ENCODE results near the gene RPRD1B.

Gene RPRD1B

DNA sequence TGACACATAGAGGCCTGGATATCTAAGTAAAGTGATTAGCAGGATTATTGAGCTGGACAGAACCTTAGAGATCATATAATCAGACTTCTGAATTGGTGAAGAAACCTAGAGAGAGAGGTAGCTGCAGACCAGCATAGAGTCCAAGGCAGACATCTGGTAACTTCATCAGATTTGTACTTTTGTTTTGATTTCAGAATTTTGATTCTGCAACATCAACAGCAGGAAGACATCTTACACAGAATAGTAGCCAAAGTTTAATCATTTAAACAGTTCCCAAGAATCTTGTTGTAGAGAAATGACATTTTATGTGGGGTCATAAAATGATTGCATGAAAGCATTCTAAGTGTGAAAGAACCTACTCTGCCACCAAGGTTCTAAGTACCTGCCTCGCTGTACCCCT lies 39.4 kb downstream of the RPRD1B start:
- DNase-seq (ENCODE audit: low read depth in 1 of 2, low spot score in 1 of 2): no peak

DNA sequence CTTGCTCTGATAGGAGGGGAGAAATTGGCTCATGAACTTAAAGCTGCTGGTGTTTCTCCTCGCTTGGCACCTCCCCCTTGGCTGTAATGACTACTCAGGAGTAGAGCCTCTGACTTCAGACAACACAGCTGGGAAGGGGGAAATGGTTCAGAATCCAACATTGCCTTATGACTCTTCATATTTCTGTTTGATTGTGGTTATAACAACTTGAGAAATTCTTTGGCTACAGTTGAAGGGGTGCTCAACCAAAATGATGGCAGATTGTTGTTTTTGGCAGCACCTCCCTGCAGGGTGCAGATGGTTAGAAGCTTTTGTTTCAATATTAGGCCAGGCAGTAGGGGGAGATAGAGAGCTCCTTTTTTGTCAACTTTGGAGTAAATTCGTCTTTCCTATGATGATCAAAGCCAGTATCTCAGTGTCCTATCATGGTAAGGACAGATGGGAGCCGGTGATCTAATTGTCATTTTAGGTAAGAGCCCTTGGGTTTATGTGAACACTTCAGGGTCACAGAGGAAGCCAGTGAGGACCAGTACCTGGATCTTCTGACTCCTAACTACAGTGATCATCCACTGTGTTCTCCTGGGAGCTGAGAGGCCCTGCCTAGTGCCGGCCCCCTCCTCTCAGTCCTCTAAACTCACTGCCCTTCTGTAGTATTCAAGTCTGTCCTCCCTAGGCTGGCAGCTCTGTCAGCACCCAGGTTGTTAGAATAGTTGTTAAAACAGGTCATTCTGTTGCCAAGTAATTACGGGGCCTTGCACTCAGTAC lies 39.9 kb downstream of the RPRD1B start:
- no peak for DNase-seq (ENCODE audit: low read depth in 1 of 2, low spot score in 1 of 2)

DNA sequence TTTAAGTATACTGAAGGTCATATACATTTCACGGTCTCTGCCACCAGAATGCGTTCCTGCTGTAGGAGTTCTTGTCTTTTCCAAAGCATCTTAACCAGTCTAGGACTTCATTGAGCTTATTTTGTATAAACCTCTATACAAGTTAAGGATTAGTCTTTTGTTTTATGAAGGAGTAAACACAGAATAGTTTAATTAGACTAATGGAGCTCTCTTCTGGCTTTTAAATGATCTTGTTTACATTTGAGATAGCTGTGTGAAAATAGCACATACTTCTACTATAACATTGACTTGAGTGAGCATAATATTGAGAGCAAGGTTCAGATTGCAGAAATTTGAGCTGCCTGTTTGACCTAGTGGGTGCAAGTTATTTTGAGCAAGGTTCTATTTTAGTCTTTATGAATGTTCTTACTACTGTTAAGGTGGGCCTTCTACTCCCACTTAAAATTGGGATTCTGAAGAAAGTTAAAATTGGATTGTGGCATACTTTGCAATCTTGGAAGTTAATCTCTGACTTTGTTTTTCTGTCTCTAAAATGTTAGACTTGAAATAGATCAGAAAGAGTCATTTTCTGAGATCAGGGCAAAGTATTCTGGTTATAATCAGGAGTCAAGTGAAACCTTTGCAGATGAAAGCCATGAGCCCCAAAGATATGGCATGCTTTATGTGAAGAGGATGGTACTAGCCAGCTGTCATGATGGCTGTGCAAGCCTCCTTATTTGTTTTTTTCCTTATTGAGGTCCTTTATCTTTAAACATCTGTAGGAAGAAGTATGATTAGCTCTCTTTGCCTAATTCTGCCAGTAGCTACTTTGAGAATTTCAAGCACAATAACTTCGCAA lies 41.8 kb downstream of the RPRD1B start:
- no peak for DNase-seq (ENCODE audit: low read depth in 1 of 2, low spot score in 1 of 2)

DNA sequence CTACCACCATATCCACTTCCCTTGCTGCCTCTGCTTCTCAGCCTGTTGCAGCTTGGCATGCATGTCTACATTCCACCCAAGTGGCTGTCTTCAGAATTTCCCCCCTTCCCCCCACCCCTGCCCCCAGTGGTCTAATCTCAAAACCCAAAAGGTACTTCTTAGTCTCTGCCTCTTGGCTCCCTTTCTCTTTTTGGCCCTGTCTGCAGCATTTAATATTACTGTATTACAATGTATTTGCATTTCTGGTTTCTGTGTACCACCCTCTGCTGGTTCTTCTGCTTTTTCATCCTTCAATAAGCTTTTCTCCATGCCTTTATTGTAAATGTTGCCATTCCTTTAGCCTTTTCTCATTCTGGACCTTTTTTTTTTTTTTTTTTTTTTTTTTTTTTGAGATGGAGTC lies 43.0 kb downstream of the RPRD1B start:
- no peak for DNase-seq (ENCODE audit: low read depth in 1 of 2, low spot score in 1 of 2)

DNA sequence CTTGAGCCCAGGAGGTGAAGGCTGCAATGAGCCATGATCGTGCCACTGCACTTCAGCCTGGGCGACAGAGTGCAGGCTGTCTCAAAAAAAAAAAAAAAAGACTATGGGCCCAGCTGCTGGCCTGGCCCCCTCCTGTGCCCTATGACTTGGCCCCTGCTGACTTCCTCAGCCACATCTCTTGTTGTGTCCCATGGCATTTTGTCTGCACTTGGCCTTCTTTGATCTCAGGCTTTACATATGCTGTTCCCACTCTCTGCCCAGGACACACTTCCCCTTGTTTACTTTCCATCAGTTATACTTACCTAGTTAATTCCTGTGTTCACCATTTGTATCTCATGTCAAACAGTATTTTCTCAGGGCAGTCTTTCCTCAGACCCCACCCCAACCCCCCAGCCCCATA lies 44.5 kb downstream of the RPRD1B start:
- DNase-seq (ENCODE audit: low read depth in 1 of 2, low spot score in 1 of 2): no peak

DNA sequence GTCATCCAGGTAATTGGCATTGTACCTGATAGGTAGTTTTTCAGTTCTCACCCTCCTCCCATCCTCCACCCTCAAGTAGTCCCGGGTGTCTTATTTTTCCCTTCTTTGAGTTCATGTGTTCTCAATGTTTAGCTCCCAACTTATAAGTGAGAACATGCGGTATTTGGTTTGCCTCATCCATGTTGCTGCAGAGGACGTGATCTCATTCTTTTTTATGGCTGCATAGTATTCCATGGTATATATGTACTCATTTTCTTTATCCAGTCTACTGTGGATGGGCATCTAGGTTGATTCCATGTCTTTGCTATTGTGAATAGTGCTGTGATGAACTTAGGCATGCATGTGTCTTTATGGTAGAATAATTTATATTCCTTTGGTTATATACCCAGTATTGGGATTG lies 45.8 kb downstream of the RPRD1B start:
- DNase-seq (ENCODE audit: low read depth in 1 of 2, low spot score in 1 of 2): no peak

DNA sequence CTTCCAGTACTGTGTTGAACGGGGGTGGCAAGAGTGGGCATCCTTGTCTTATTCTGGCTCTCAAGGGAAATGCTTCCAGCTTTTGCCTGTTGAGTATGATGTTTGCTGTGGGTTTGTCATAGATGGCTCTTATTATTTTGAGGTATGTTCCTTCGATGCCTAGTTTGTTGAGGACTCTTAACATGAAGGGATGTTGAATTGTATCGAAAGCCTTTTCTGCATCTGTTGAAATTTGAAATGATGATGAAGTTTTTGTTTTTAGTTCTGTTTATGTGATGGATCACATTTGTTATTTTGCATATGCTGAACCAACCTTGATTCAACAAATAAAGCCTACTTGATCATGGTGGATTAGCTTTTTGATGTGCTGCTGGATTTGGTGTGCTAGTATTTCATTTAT lies 48.0 kb downstream of the RPRD1B start:
- no peak for DNase-seq (ENCODE audit: low read depth in 1 of 2, low spot score in 1 of 2)

DNA sequence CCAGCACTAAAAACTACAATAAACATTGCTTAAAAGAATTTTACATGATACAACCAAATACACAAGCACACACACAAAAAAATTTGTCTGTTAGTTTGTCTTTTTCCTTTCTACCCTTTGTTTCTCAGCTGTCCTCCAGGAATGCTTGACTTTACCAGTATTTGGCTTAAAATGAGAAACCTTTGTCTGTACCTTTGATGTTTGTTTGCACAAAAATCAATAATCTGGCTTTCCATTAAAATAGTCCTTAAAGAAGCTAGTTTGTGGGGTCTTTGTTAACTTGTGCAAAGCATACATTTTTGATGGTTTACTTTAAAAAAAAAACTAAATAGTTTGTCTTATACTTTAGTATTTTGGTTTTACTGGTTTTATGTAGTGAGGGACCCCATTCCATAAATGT lies 49.3 kb downstream of the RPRD1B start:
- no peak for DNase-seq (ENCODE audit: low read depth in 1 of 2, low spot score in 1 of 2)

DNA sequence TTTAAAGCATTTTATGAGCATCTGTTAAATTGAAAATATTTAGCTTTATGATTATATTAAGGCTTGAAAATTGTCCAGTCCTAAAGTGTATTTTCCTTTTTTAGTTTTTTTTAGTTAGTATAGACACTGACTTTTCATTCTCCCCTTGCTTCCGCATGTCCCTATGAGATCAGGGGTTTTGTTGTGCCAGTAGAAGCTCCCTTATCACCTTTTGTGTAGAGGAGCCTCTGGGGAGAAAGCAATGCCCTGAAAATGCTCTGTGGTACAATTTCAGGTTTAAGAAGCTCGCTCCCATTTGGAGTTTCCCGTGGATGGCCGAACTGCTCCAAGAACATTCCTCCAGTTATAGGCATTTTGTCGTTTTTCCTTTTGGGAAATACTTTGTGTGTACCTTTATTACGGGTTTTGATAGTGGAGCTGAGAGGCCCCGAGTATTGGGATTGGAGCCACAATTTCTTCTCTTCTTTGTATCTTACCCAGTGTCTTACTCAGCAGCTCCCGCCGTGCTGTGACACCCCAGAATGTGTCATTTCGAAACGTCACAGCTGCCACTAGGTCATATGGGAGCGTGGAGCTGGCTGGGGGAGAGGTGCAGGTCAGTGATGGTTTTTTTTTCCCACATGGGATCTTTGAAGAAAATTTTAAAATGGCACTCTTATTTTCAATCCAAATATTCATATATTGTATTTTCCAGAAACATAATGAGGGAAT lies 49.9 kb downstream of the RPRD1B start:
- DNase-seq (ENCODE audit: low read depth in 1 of 2, low spot score in 1 of 2): no peak

DNA sequence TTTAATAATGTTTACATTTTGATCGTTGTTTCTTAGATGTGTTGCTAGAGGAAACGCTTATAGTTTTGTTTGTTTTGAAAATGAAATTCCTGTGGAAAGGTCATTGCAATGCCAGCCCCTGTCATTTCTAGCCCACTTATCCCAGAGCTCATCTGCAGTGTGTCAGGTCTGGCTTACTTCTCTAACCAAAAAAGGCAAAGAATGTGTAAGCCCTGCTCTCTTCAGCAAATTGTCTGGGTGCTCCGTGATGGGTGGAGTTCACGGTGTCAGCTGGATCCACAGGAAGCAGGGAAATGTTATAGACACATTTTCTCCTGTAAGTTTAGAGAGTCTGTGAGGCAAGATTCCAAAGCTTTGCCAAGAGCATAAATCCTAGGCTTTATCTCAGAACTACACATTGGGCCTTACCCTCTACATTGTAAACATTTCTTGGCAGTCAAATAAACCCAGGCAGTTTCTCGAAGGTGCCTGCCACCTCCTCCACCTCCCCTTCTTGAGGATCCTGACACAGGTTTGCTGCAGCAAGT lies 50.9 kb downstream of the RPRD1B start:
- DNase-seq (ENCODE audit: low read depth in 1 of 2, low spot score in 1 of 2): no peak

DNA sequence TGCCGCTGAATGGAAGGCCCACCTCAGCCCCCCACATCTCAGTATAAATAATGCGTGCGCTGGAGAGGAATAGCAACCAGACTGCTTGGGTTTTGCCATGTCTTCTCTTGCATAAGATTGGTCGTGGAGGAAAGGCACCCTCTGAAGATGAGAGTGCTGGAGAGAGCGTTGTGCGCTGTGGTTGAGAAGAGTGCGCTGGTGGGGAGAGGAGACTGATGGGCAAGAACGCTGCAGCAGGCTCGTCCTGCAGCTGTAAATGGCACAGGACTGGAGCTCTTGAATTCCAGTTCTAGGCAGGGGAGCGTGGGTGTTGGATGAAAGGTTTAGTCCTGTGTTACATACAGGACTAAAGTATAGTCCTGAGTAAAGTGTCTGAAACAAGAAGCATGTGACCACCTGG lies 51.5 kb downstream of the RPRD1B start:
- DNase-seq (ENCODE audit: low read depth in 1 of 2, low spot score in 1 of 2): no peak

DNA sequence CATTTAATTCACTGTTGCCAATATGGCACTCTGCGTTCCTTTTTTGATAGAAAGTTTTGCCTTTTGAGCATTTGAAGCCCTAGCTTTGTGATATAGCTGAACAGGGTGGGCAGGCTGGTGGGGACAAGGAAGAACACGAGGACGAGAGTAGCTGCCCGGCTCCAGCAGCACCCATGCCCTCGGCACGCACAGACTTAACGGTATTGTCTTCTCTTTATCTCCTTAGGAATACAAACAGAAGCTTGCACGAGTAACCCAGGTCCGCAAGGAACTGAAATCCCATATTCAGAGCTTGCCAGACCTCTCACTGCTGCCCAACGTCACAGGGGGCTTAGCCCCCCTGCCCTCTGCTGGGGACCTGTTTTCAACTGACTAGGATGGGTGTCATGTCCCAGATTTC lies 56.0 kb downstream of the RPRD1B start:
- no peak for DNase-seq (ENCODE audit: low read depth in 1 of 2, low spot score in 1 of 2)

DNA sequence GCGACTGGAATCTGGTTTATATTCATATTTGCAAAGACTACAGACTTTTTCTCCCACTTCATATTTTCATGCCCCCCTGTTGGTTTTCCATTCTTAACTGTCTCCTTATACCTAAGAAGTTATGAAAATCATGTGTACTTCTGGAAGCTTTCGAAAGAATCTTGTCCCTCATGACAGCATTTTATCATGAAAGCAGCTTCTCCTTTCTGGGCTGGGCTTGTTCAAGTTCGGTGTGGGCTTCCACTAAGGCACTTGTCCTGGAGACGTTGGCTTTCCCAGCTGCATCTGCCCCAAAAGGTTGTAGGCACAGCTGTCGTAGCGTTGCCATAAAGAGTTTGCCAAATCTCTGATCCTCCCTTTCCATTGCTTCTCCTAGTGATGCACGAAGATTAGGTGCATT lies 56.5 kb downstream of the RPRD1B start:
- no peak for DNase-seq (ENCODE audit: low read depth in 1 of 2, low spot score in 1 of 2)

DNA sequence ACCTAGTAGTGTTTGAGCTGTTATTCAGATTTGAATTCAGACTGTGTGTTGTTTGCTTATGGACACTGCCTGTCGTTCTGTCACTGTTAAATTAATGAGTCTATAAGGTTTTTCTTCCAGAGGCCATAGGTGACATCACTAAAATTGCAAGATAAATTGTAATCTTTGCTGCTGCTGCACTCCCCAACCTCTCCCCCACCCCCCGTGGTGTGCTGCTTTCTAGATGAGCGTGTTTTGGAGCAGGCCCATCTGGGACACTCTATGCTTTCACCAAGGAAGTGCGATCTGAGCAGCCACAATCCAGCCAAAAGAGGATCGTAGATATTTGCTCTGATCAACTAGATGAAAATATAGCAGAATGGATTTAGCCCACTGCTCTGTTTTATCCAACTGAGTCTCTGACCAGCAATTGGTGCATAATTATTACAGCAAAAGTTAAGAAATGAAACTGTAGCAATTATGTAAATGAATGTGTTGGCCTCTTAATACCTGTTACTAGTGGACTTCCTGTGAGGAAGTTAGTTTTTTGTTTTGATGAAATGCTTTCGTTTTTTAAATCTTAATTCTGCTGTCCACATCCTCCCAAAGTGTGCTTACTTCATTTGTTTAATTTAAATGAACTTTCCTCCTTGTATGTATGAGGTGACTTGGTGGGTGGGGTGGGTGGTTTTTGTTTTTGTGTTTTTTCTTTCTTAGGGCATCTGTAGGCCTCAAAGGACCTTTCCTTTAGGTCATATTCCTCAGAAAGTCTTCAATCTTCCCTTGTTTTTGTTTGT lies 58.1 kb downstream of the RPRD1B start:
- DNase-seq (ENCODE audit: low read depth in 1 of 2, low spot score in 1 of 2): no peak

DNA sequence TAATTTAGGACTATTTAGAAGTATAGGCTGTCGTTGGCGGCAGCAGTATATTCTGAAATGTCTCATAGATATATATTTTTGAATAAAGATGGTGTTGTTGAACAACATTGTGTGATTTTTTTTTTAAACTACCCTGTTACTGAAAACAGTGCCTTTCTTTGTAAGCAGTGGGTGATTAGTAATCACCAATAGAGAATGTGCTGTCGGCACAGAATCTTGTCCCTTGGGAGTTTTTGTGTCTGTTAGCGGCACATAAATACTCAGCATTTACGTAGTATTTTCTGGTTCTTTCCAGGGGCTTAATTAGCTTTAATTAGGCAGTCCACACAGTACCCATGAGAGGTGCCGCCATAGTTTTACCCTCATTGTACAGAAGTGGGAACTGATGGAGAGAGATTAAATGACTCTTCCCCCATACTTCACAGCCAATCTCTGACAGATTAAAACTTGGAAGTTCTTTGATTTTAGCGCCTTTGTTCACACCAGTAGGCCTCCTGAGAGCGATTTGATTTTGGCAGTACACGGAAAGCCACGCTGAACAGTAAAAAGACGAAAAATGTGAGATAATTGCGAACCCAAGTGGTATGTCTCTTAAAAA lies 58.8 kb downstream of the RPRD1B start:
- no peak for DNase-seq (ENCODE audit: low read depth in 1 of 2, low spot score in 1 of 2)

DNA sequence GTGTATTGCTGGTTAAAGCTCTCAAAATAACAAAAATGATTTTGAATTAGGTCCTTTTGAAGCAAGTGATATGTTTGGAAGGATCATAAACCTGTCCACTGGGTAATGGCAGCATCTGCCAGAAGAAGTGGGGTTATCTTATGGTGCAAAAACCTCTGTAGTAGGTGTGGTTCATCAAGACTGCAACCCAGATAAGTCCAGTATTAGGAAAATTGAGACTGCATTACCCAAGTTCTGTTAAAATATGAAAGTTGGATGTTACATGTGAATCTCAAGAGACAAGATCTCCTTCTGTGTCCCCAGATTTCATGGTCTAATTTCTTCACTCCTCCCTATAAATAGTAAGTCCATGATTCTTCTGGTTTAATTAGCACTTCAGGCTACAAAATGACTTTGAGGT lies 59.4 kb downstream of the RPRD1B start:
- DNase-seq (ENCODE audit: low read depth in 1 of 2, low spot score in 1 of 2): no peak

DNA sequence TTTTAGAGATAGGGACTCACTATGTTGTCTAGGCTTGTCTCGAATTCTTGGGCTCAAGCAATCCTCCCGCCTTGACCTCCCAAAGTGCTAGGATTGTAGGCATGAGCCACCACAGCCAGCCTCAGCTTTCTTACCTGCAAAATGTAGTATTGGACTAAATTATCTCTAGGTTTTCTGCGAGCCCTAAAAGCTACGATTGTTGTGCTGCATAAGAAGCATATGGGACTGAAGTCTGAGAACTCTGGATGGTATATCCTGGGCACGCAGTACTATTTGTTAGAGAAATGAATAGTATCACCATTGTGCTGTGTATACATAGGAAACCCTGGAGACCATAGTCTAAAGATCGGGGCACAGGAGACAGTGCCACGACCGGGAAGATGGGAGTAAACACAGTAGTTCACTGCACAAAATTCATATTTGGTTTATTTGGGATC lies 60.1 kb downstream of the RPRD1B start:
- DNase-seq (ENCODE audit: low read depth in 1 of 2, low spot score in 1 of 2): no peak

DNA sequence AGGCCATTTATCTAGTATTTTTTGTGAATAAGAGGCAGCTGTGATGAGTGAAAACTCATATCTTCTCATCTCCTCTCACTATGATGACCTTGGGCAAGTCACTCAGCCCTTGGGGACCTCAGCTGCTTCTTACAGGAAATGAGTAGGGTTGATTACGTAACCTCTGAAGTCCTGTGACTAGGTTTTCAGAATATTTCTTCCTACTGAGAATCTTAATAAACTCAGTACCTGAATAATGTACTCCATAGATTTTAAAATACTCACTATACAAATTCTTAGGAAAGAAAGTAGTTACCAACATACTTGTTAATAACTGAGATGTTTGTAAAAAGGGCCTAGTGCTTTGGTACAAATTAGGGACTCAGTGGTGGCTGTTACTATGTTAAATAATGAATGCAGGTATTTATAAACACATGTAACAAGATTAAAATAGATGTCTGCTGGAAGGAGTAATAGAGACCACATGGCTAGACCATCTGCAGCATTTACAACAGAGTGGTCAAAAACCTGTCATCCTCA lies 60.9 kb downstream of the RPRD1B start:
- DNase-seq (ENCODE audit: low read depth in 1 of 2, low spot score in 1 of 2): no peak

DNA sequence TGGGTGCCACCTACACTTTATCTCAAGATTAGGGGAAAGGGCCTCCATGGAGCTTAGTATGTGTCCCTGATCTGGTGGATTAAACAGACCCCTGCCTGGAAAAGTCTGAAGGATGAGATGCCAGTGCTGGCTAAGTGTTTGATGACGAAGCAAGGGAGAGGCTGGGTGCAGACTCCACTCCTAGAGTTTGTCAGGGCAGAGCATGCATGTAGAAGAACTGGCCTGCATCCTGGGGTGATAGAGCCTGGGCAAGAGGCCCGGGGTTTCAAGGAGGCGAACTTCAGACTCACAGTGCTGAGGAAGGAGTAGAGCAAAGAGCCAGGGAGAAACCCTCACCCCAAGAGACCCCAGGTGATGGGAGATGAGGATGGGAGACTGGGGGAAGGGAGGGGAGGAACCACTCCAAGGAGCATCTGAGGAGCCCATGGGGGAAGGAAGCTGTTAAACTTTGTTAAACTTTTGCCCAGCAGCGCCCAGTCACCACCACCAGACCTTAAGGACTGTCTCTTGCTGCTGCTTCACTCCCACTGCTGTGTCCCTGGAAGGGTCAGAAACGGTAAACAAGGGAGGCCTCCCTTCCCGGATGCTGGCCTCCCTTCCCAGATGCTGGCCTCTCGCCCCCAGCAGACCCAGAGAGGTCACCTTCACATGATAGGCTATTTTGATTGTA lies 61.6 kb downstream of the RPRD1B start:
- DNase-seq (ENCODE audit: low read depth in 1 of 2, low spot score in 1 of 2): no peak

DNA sequence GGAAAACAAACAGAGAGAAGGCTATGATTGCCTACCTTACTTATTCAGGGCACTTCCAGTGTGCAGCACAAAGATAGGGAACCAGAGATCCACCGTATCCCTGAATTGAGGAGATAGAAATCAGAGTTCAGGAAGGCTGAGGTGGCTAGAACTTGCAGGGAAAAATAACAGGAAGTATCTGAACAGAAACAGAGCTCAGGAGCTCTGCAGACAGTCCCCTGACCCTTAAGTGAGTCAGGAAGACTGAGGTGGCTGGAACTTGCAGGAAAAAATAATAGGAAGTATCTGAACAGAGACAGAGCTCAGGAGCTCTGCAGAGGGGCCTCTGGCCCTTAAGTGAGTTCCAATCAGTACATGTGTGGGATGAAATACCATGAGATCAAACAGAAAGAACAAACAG lies 65.4 kb downstream of the RPRD1B start:
- no peak for DNase-seq (ENCODE audit: low read depth in 1 of 2, low spot score in 1 of 2)

All from stimulated activated CD4-positive, alpha-beta T cell treated with anti-CD3 and anti-CD28 coated beads, Interleukin-15, amount 100 ng/mL, for 1 hour (primary cell).